HK-2 (cell line): ENCODE results near the gene FIGLA.
"Not testable (repeated sequence)": the region's sequence is repeated elsewhere in the genome, so short reads cannot be mapped to it uniquely, and the experiment has no call there.

ENCODE experiments used
- DNase-seq: peaks from one replicate; pipeline ENCODE4 v3.0.0-alpha.2; 2018; ENCODE audit not compliant: unreplicated experiment

The FIGLA gene

GRCh38 chr2:70808983-70809958, 18.8 kb upstream of the FIGLA start:
- no peak for DNase-seq

GRCh38 chr2:70807828-70808118, 17.3 kb upstream of the FIGLA start:
- DNase-seq = no peak

GRCh38 chr2:70807102-70807827, 16.8 kb upstream of the FIGLA start:
- no peak for DNase-seq

- no peak for DNase-seq
Measured at GRCh38 chr2:70806620-70807019, 16.2 kb upstream of the FIGLA start.

- no peak for DNase-seq
Measured at GRCh38 chr2:70806013-70806412, 15.6 kb upstream of the FIGLA start.

- no peak for DNase-seq
Measured at GRCh38 chr2:70801607-70802263, 11.3 kb upstream of the FIGLA start.

GRCh38 chr2:70799706-70800105, 9.3 kb upstream of the FIGLA start:
- DNase-seq = no peak

- DNase-seq = not testable (repeated sequence)
Measured at GRCh38 chr2:70797996-70798395, 7.6 kb upstream of the FIGLA start.

GRCh38 chr2:70797506-70797905, 7.1 kb upstream of the FIGLA start:
- DNase-seq = no peak

GRCh38 chr2:70796262-70796661, 5.8 kb upstream of the FIGLA start:
- DNase-seq = no peak

GRCh38 chr2:70795164-70795995, 4.9 kb upstream of the FIGLA start:
- no peak for DNase-seq

- no peak for DNase-seq
Measured at GRCh38 chr2:70793450-70793849, 3.0 kb upstream of the FIGLA start.

GRCh38 chr2:70789304-70790135, 923 bp downstream of the FIGLA start:
- peak; percentile 43 for DNase-seq

GRCh38 chr2:70785137-70785911, 5.1 kb downstream of the FIGLA start:
- DNase-seq = no peak

GRCh38 chr2:70784320-70784719, 6.1 kb downstream of the FIGLA start:
- no peak for DNase-seq

GRCh38 chr2:70779911-70780545, 10.4 kb downstream of the FIGLA start:
- no peak for DNase-seq

- no peak for DNase-seq
Measured at GRCh38 chr2:70779491-70779890, 11.0 kb downstream of the FIGLA start.

- no peak for DNase-seq
Measured at GRCh38 chr2:70778676-70779075, 11.8 kb downstream of the FIGLA start.

- DNase-seq = no peak
Measured at GRCh38 chr2:70777450-70777849, 13.0 kb downstream of the FIGLA start.

GRCh38 chr2:70776266-70776665, 14.2 kb downstream of the FIGLA start:
- no peak for DNase-seq
